GM23338 (cell line): ENCODE results near the gene IL2. TPM values are rescaled to one million over a fixed set of nuclear protein-coding genes. Genes with fewer than 3 reads are reported as not detected.

ENCODE experiments used
- ATAC-seq: fragments of 200-7000 bp; cut with Tn5 transposase; 3 replicates; pipeline ENCODE4 v1.9.1; 2020
- DNase-seq: peaks from one replicate; pipeline ENCODE4 v3.0.0-alpha.2; 2015; ENCODE audit warnings: low spot score
- H2AFZ ChIP-seq: fragments of 200-600 bp; sonication (generic); 2 replicates; pipeline ENCODE4 v1.8.0; 2016; ENCODE audit warnings: antibody characterized with exemption, mild to moderate bottlenecking, moderate library complexity
- H3F3A ChIP-seq: fragments of 200-600 bp; sonication (generic); replicated peaks from 2 replicates; pipeline ENCODE4 v1.8.0; 2017; ENCODE audit warnings: antibody characterized with exemption, mixed run types, low read depth
- H3K27ac ChIP-seq: fragments of 200-600 bp; sonication (generic); 2 replicates; pipeline ENCODE4 v1.6.1; 2016; ENCODE audit warnings: low read depth
- H3K27me3 ChIP-seq: fragments of 200-600 bp; sonication (generic); 2 replicates; pipeline ENCODE4 v1.8.0; 2016; ENCODE audit warnings: mild to moderate bottlenecking, mixed run types, moderate library complexity; ENCODE audit not compliant: insufficient read depth
- H3K36me3 ChIP-seq: fragments of 200-600 bp; sonication (generic); 2 replicates; pipeline ENCODE4 v1.8.0; 2016; ENCODE audit warnings: mild to moderate bottlenecking; ENCODE audit not compliant: insufficient read depth
- H3K4me1 ChIP-seq: fragments of 200-600 bp; sonication (generic); 2 replicates; pipeline ENCODE4 v1.8.0; 2016; ENCODE audit warnings: mild to moderate bottlenecking, moderate library complexity; ENCODE audit not compliant: insufficient read depth
- H3K4me2 ChIP-seq: fragments of 200-600 bp; sonication (generic); 2 replicates; pipeline ENCODE4 v1.7.1; 2017; ENCODE audit warnings: mixed run types
- H3K4me3 ChIP-seq: fragments of 200-600 bp; sonication (generic); 2 replicates; pipeline ENCODE4 v1.6.1; 2016; ENCODE audit warnings: mixed run types
- H3K79me2 ChIP-seq: fragments of 200-600 bp; sonication (generic); replicated peaks from 2 replicates; pipeline ENCODE4 v1.8.0; 2017; ENCODE audit warnings: mild to moderate bottlenecking; ENCODE audit not compliant: insufficient read depth
- H3K9me2 ChIP-seq: fragments of 200-600 bp; sonication (generic); 2 replicates; pipeline ENCODE4 v1.8.0; 2017; ENCODE audit not compliant: insufficient read depth
- H4K20me1 ChIP-seq: fragments of 200-600 bp; sonication (generic); replicated peaks from 2 replicates; pipeline ENCODE4 v1.8.0; 2017; ENCODE audit warnings: mild to moderate bottlenecking; ENCODE audit not compliant: insufficient read depth
- H3K27ac Mint-ChIP-seq: 2 replicates; pipeline ENCODE4 v1.8.0; 2020; ENCODE audit warnings: inconsistent platforms, mild to moderate bottlenecking, moderate library complexity, mixed read lengths
- H3K27me3 Mint-ChIP-seq: 3 replicates; pipeline ENCODE4 v1.8.0; 2022; ENCODE audit warnings: low read depth, mild to moderate bottlenecking, moderate library complexity, mixed read lengths, inconsistent platforms; ENCODE audit not compliant: insufficient read depth, poor library complexity
- H3K36me3 Mint-ChIP-seq: 3 replicates; pipeline ENCODE4 v1.8.0; 2021; ENCODE audit warnings: low read depth, mild to moderate bottlenecking, inconsistent platforms, moderate library complexity, mixed read lengths
- H3K4me1 Mint-ChIP-seq: 3 replicates; pipeline ENCODE4 v1.8.0; 2020; ENCODE audit warnings: mild to moderate bottlenecking, inconsistent platforms, mixed read lengths
- H3K4me3 Mint-ChIP-seq: 3 replicates; pipeline ENCODE4 v1.8.0; 2021; ENCODE audit warnings: moderate library complexity, mild to moderate bottlenecking, inconsistent platforms, mixed read lengths
- H3K9me3 Mint-ChIP-seq: 3 replicates; pipeline ENCODE4 v1.8.0; 2020; ENCODE audit warnings: moderate library complexity, mild to moderate bottlenecking, inconsistent platforms, mixed read lengths
- CREB1 ChIP-seq: fragments of 250-450 bp; sonication (Bioruptor Pico); IDR thresholded peaks from 2 replicates; pipeline ENCODE4 v1.5.0; 2020; ENCODE audit warnings: low read depth, mild to moderate bottlenecking, moderate library complexity
- EZH2phosphoT487 ChIP-seq: fragments of 200-600 bp; sonication (generic); IDR thresholded peaks from one replicate; pipeline ENCODE4 v1.8.1; 2018; ENCODE audit warnings: antibody characterized with exemption; ENCODE audit not compliant: unreplicated experiment
- JUNB ChIP-seq: IDR thresholded peaks from one replicate; pipeline ENCODE4 v1.6.1; 2016; ENCODE audit warnings: antibody characterized with exemption; ENCODE audit not compliant: unreplicated experiment
- NANOG ChIP-seq: IDR thresholded peaks from 2 replicates; pipeline ENCODE4 v1.6.1; 2016; ENCODE audit warnings: antibody characterized with exemption, borderline replicate concordance
- POLR2AphosphoS5 ChIP-seq: IDR thresholded peaks from 2 replicates; pipeline ENCODE4 v1.6.1; 2016; ENCODE audit warnings: antibody characterized with exemption, low read depth
- ZNF114 ChIP-seq: fragments of 250-450 bp; sonication (Bioruptor Pico); IDR thresholded peaks from 2 replicates; pipeline ENCODE4 v1.5.0; 2020; ENCODE audit warnings: mild to moderate bottlenecking, moderate library complexity
- ZNF331 ChIP-seq: fragments of 250-450 bp; sonication (Bioruptor Pico); IDR thresholded peaks from 2 replicates; pipeline ENCODE4 v1.5.0; 2020; ENCODE audit warnings: low read depth, mild to moderate bottlenecking, moderate library complexity
- polyA plus RNA-seq: library from polyadenylated mRNA; unstranded; fragments of >200 nt; fragmentation: Nextera tagmentation; extraction: Ambion mirVana; gene quantifications from 2 replicates; pipeline ENCODE4 v1.2.1, GENCODE V29; 2016
- total RNA-seq: library from RNA; depleted of rRNA; stranded (reverse); fragments of >200 nt; shearing (Covaris generic); gene quantifications from 2 replicates; pipeline ENCODE4 v1.2.3, GENCODE V29; 2014
- TF ChIP-seq, protein P1 (sequence below), 2 experiments: fragments of 200-600 bp in 1 of 2; sonication (generic) in 1 of 2; conservative IDR thresholded peaks; 2 replicates each; pipeline versions ENCODE4 v1.5.1 to v1.6.1; 2016 to 2017; ENCODE audit warnings: antibody characterized with exemption in 2 of 2, low read depth in 2 of 2, mild to moderate bottlenecking in 2 of 2, moderate library complexity in 1 of 2
- TF ChIP-seq, protein P2 (sequence below): IDR thresholded peaks from 2 replicates; pipeline ENCODE4 v1.6.1; 2016; ENCODE audit warnings: antibody characterized with exemption
- TF ChIP-seq, protein P3 (sequence below): fragments of 250-450 bp; sonication (Bioruptor Pico); IDR thresholded peaks from 2 replicates; pipeline ENCODE4 v1.5.0; 2020; ENCODE audit warnings: mild to moderate bottlenecking, moderate library complexity
- TF ChIP-seq, protein P4 (sequence below): IDR thresholded peaks from one replicate; pipeline ENCODE4 v1.6.1; 2018; ENCODE audit warnings: antibody characterized with exemption; ENCODE audit not compliant: unreplicated experiment

Gene IL2
- total and polyA plus RNA-seq, 2 experiments from 2014 or later = not detected

DNA sequence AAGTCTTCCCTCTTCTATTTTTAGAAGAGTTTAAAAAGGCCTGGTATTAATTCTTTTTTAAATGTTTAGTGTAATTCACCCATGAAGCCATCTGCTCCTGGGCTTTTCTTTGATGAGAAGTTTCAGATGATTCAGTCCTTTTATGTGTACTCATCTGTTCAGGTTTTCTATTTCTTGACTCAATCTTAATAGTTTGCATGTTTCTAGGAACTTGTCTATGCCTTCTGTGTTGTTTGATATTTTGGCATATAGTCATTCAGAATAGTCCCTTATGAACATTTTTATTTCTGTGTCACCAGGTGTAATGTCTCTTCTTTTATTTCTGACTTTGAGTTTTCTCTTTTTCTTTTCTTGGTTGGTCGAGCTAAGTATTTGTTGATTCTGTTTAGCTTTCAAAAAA lies 20.2 kb upstream of the IL2 start:
- H3K27ac Mint-ChIP-seq = no peak overlapping the region
- no peak overlapping the region for H2AFZ ChIP-seq
- no peaks in the 10 kb centered on the region for H3K9me3 Mint-ChIP-seq
- H3K9me2 ChIP-seq = no peaks in the 10 kb centered on the region
- no peak overlapping the region for H3K27ac ChIP-seq
- no peaks in the 10 kb centered on the region for H4K20me1 ChIP-seq
- H3K4me3 Mint-ChIP-seq = no peak overlapping the region
- no peaks in the 10 kb centered on the region for H3K79me2 ChIP-seq
- H3K27me3 ChIP-seq = no peaks in the 10 kb centered on the region
- H3K4me2 ChIP-seq = no peak overlapping the region
- TF ChIP-seq POLR2AphosphoS5 = no peak
- TF ChIP-seq, protein P1, sequence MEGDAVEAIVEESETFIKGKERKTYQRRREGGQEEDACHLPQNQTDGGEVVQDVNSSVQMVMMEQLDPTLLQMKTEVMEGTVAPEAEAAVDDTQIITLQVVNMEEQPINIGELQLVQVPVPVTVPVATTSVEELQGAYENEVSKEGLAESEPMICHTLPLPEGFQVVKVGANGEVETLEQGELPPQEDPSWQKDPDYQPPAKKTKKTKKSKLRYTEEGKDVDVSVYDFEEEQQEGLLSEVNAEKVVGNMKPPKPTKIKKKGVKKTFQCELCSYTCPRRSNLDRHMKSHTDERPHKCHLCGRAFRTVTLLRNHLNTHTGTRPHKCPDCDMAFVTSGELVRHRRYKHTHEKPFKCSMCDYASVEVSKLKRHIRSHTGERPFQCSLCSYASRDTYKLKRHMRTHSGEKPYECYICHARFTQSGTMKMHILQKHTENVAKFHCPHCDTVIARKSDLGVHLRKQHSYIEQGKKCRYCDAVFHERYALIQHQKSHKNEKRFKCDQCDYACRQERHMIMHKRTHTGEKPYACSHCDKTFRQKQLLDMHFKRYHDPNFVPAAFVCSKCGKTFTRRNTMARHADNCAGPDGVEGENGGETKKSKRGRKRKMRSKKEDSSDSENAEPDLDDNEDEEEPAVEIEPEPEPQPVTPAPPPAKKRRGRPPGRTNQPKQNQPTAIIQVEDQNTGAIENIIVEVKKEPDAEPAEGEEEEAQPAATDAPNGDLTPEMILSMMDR (conservative IDR thresholded peaks at IDR 0.05; ENCODE audit: low read depth in 2 of 2) = no peak
- TF ChIP-seq CREB1 = no peak
- no peak for TF ChIP-seq JUNB
- TF ChIP-seq, protein P2, sequence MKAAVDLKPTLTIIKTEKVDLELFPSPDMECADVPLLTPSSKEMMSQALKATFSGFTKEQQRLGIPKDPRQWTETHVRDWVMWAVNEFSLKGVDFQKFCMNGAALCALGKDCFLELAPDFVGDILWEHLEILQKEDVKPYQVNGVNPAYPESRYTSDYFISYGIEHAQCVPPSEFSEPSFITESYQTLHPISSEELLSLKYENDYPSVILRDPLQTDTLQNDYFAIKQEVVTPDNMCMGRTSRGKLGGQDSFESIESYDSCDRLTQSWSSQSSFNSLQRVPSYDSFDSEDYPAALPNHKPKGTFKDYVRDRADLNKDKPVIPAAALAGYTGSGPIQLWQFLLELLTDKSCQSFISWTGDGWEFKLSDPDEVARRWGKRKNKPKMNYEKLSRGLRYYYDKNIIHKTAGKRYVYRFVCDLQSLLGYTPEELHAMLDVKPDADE = no peak
- TF ChIP-seq, protein P3, sequence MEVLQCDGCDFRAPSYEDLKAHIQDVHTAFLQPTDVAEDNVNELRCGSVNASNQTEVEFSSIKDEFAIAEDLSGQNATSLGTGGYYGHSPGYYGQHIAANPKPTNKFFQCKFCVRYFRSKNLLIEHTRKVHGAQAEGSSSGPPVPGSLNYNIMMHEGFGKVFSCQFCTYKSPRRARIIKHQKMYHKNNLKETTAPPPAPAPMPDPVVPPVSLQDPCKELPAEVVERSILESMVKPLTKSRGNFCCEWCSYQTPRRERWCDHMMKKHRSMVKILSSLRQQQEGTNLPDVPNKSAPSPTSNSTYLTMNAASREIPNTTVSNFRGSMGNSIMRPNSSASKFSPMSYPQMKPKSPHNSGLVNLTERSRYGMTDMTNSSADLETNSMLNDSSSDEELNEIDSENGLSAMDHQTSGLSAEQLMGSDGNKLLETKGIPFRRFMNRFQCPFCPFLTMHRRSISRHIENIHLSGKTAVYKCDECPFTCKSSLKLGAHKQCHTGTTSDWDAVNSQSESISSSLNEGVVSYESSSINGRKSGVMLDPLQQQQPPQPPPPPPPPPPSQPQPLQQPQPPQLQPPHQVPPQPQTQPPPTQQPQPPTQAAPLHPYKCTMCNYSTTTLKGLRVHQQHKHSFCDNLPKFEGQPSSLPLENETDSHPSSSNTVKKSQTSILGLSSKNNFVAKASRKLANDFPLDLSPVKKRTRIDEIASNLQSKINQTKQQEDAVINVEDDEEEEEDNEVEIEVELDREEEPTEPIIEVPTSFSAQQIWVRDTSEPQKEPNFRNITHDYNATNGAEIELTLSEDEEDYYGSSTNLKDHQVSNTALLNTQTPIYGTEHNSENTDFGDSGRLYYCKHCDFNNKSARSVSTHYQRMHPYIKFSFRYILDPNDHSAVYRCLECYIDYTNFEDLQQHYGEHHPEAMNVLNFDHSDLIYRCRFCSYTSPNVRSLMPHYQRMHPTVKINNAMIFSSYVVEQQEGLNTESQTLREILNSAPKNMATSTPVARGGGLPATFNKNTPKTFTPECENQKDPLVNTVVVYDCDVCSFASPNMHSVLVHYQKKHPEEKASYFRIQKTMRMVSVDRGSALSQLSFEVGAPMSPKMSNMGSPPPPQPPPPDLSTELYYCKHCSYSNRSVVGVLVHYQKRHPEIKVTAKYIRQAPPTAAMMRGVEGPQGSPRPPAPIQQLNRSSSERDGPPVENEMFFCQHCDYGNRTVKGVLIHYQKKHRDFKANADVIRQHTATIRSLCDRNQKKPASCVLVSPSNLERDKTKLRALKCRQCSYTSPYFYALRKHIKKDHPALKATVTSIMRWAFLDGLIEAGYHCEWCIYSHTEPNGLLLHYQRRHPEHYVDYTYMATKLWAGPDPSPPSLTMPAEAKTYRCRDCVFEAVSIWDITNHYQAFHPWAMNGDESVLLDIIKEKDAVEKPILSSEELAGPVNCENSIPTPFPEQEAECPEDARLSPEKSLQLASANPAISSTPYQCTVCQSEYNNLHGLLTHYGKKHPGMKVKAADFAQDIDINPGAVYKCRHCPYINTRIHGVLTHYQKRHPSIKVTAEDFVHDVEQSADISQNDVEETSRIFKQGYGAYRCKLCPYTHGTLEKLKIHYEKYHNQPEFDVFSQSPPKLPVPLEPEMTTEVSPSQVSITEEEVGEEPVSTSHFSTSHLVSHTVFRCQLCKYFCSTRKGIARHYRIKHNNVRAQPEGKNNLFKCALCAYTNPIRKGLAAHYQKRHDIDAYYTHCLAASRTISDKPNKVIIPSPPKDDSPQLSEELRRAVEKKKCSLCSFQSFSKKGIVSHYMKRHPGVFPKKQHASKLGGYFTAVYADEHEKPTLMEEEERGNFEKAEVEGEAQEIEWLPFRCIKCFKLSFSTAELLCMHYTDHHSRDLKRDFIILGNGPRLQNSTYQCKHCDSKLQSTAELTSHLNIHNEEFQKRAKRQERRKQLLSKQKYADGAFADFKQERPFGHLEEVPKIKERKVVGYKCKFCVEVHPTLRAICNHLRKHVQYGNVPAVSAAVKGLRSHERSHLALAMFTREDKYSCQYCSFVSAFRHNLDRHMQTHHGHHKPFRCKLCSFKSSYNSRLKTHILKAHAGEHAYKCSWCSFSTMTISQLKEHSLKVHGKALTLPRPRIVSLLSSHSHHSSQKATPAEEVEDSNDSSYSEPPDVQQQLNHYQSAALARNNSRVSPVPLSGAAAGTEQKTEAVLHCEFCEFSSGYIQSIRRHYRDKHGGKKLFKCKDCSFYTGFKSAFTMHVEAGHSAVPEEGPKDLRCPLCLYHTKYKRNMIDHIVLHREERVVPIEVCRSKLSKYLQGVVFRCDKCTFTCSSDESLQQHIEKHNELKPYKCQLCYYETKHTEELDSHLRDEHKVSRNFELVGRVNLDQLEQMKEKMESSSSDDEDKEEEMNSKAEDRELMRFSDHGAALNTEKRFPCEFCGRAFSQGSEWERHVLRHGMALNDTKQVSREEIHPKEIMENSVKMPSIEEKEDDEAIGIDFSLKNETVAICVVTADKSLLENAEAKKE (CRISPR knock-in tag) = no peak
- no peak for TF ChIP-seq ZNF114 (CRISPR knock-in tag)
- TF ChIP-seq NANOG = no peak
- TF ChIP-seq, protein P4, sequence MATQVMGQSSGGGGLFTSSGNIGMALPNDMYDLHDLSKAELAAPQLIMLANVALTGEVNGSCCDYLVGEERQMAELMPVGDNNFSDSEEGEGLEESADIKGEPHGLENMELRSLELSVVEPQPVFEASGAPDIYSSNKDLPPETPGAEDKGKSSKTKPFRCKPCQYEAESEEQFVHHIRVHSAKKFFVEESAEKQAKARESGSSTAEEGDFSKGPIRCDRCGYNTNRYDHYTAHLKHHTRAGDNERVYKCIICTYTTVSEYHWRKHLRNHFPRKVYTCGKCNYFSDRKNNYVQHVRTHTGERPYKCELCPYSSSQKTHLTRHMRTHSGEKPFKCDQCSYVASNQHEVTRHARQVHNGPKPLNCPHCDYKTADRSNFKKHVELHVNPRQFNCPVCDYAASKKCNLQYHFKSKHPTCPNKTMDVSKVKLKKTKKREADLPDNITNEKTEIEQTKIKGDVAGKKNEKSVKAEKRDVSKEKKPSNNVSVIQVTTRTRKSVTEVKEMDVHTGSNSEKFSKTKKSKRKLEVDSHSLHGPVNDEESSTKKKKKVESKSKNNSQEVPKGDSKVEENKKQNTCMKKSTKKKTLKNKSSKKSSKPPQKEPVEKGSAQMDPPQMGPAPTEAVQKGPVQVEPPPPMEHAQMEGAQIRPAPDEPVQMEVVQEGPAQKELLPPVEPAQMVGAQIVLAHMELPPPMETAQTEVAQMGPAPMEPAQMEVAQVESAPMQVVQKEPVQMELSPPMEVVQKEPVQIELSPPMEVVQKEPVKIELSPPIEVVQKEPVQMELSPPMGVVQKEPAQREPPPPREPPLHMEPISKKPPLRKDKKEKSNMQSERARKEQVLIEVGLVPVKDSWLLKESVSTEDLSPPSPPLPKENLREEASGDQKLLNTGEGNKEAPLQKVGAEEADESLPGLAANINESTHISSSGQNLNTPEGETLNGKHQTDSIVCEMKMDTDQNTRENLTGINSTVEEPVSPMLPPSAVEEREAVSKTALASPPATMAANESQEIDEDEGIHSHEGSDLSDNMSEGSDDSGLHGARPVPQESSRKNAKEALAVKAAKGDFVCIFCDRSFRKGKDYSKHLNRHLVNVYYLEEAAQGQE = no peak
- no peak for TF ChIP-seq EZH2phosphoT487
- no peak for TF ChIP-seq ZNF331
- no peak for DNase-seq
- ATAC-seq = no peak
- no peaks in the 10 kb centered on the region for H3K36me3 Mint-ChIP-seq
- H3K4me1 ChIP-seq = no peaks in the 10 kb centered on the region
- H3K27me3 Mint-ChIP-seq = peaks cover 2% of the 10 kb centered on the region
- H3K4me1 Mint-ChIP-seq = no peaks in the 10 kb centered on the region
- no peak overlapping the region for H3K4me3 ChIP-seq
- H3K36me3 ChIP-seq = no peaks in the 10 kb centered on the region
- no peaks in the 10 kb centered on the region for H3F3A ChIP-seq
